Thyroid gland (tissue), 4 donors: Measurements from ENCODE around the gene POLN. TPM values are rescaled to one million over a fixed set of nuclear protein-coding genes. Genes with fewer than 3 reads are reported as not detected.

ENCODE experiments used
- DNase-seq, 2 donors: peaks; one replicate each; pipeline ENCODE4 v3.0.0-alpha.2; 2019
- H3K27ac ChIP-seq, 3 donors: fragments of 200-600 bp; sonication (generic); 1 replicate in 2 of 3; 2 replicates in 1 of 3; pipeline ENCODE4 v1.5.1; 2016 to 2019; ENCODE audit warnings: mild to moderate bottlenecking in 1 of 3, moderate library complexity in 1 of 3
- H3K27me3 ChIP-seq: fragments of 200-600 bp; sonication (generic); one replicate; pipeline ENCODE4 v1.5.1; 2019
- H3K36me3 ChIP-seq, 2 donors: fragments of 200-600 bp; sonication (generic); one replicate each; pipeline ENCODE4 v1.5.1; 2016 to 2019
- H3K4me1 ChIP-seq, 2 donors: fragments of 200-600 bp; sonication (generic); one replicate each; pipeline ENCODE4 v1.5.1; 2017 to 2019
- H3K4me3 ChIP-seq, 3 donors: fragments of 200-600 bp; sonication (generic); replicated peaks in 1 of 3; 1 replicate in 2 of 3; 2 replicates in 1 of 3; pipeline ENCODE4 v1.5.1; 2016; ENCODE audit warnings: mild to moderate bottlenecking in 1 of 3
- H3K9me3 ChIP-seq: fragments of 200-600 bp; sonication (generic); one replicate; pipeline ENCODE4 v1.5.1; 2017
- CTCF ChIP-seq, 6 experiments: fragments of 200-600 bp in 3 of 6; fragments of 450-650 bp in 3 of 6; sonication (generic) in 3 of 6; IDR thresholded peaks; one replicate each; pipeline ENCODE4 v1.5.1; 2016 to 2019; ENCODE audit warnings: antibody characterized with exemption in 6 of 6, mild to moderate bottlenecking in 2 of 6, inconsistent platforms in 1 of 6, moderate library complexity in 1 of 6
- POLR2A ChIP-seq, 2 donors: fragments of 450-650 bp; IDR thresholded peaks; one replicate each; pipeline ENCODE4 v1.6.1; 2017; ENCODE audit warnings: antibody characterized with exemption in 2 of 2, mild to moderate bottlenecking in 2 of 2, moderate library complexity in 1 of 2
- WGBS, 2 donors: methylation state at CpG; one replicate each; pipeline ENCODE4 v1.1.5; 2017; 5-methylcytosine and 5-hydroxymethylcytosine counted together
- intact Hi-C: fragments of 100-400 bp; cut with DNase I; formaldehyde crosslinking; loops from one replicate; pipeline ENCODE4 v1.15.1; 2023
- total RNA-seq, 4 donors: library from RNA; depleted of rRNA; stranded (reverse); fragments of >200 nt; gene quantifications; one replicate each; pipeline ENCODE4 v1.2.3, GENCODE V29; 2016

The POLN gene
- total RNA-seq, 4 donors from 2014 or later: 1.5 to 5.4 (median 3.0) TPM

- H3K4me1 ChIP-seq: no peaks in the 10 kb centered on the region
- no peak overlapping the region for H3K27ac ChIP-seq
- no peaks in the 10 kb centered on the region for H3K9me3 ChIP-seq
- H3K27me3 ChIP-seq: no peaks in the 10 kb centered on the region
- H3K36me3 ChIP-seq: no peaks in the 10 kb centered on the region
- no peak overlapping the region for H3K4me3 ChIP-seq
- 86 to 87% methylated on average over 2 of the region's 2 CpGs for WGBS, 2 donors
- TF ChIP-seq POLR2A (IDR thresholded peaks at IDR 0.05): no peak
- no peak for TF ChIP-seq CTCF (IDR thresholded peaks at IDR 0.05)
- no peak for DNase-seq
- intact Hi-C loops: no loop called here
These were observed 82.0 kb downstream of the POLN start for GRCh38 chr4:2159931-2160330.

GRCh38 chr4:2155246-2155645, 86.7 kb downstream of the POLN start:
- no peak overlapping the region for H3K4me3 ChIP-seq
- DNase-seq: no peak
- H3K27ac ChIP-seq: no peak overlapping the region
- TF ChIP-seq CTCF (IDR thresholded peaks at IDR 0.05) (no peak), POLR2A (IDR thresholded peaks at IDR 0.05) (no peak)
- 97 to 98% methylated on average over 7 of the region's 7 CpGs for WGBS, 2 donors
- no peaks in the 10 kb centered on the region for H3K4me1 ChIP-seq
- H3K27me3 ChIP-seq: no peaks in the 10 kb centered on the region
- no peaks in the 10 kb centered on the region for H3K36me3 ChIP-seq
- H3K9me3 ChIP-seq: no peaks in the 10 kb centered on the region
- intact Hi-C loops: no loop called here

GRCh38 chr4:2154215-2154740, 87.6 kb downstream of the POLN start:
- no peak for DNase-seq
- no peaks in the 10 kb centered on the region for H3K27me3 ChIP-seq
- H3K4me1 ChIP-seq: no peaks in the 10 kb centered on the region
- H3K9me3 ChIP-seq: no peaks in the 10 kb centered on the region
- TF ChIP-seq CTCF (IDR thresholded peaks at IDR 0.05) (no peak), POLR2A (IDR thresholded peaks at IDR 0.05) (no peak)
- intact Hi-C loops: no loop called here
- no peaks in the 10 kb centered on the region for H3K36me3 ChIP-seq
- WGBS, 2 donors: 77 to 81% methylated on average over 2 of the region's 2 CpGs
- H3K27ac ChIP-seq: no peak overlapping the region
- H3K4me3 ChIP-seq: no peak overlapping the region

- WGBS, 2 donors: 74 to 75% methylated on average over 5 of the region's 5 CpGs
- TF ChIP-seq POLR2A (IDR thresholded peaks at IDR 0.05) (no peak), CTCF (IDR thresholded peaks at IDR 0.05) (no peak)
- no peak overlapping the region for H3K4me3 ChIP-seq
- H3K9me3 ChIP-seq: no peaks in the 10 kb centered on the region
- no peaks in the 10 kb centered on the region for H3K36me3 ChIP-seq
- H3K27me3 ChIP-seq: no peaks in the 10 kb centered on the region
- no peaks in the 10 kb centered on the region for H3K4me1 ChIP-seq
- intact Hi-C loops: no loop called here
- no peak for DNase-seq
- no peak overlapping the region for H3K27ac ChIP-seq
These were observed 90.4 kb downstream of the POLN start for GRCh38 chr4:2151544-2151943.

- no peak for DNase-seq
- Histone ChIP-seq H3K9me3 (no peaks in the 10 kb centered on the region), H3K27ac (no peak overlapping the region), H3K27me3 (no peaks in the 10 kb centered on the region), H3K4me1 (no peaks in the 10 kb centered on the region), H3K36me3 (no peaks in the 10 kb centered on the region), H3K4me3 (no peak overlapping the region)
- no peak for TF ChIP-seq CTCF (IDR thresholded peaks at IDR 0.05)
- WGBS, 2 donors: 98 to 99% methylated on average over 1 of the region's 1 CpG
- intact Hi-C loops: no loop called here
These were observed 91.8 kb downstream of the POLN start for GRCh38 chr4:2150076-2150475.
